Endothelial cell of umbilical vein (primary cell): ENCODE measurements around the gene TF. TPM values are rescaled to one million over a fixed set of nuclear protein-coding genes. Genes with fewer than 3 reads are reported as not detected.

Experiments
- BruUV-seq: library from RNA; stranded (reverse); fragments of 400-500 nt; replicated peaks from 2 replicates; lab custom pipeline; 2021; lab: Mats Ljungman, UMichigan
- CTCF ChIA-PET: fragments of 300-600, 350-600 bp; sonication (Branson Sonifier 250); formaldehyde crosslinking; loops from one replicate; lab custom pipeline; 2021; ENCODE audit warnings: antibody characterized with exemption, inconsistent platforms; lab: Charles Lee
- POLR2A ChIA-PET: fragments of 300-600, 350-600 bp; sonication (Branson Sonifier 250); formaldehyde crosslinking; loops from one replicate; lab custom pipeline; 2021; ENCODE audit warnings: antibody characterized with exemption, inconsistent platforms; lab: Charles Lee
- DNase-seq: peaks from one replicate; pipeline ENCODE4 v3.0.0-alpha.2; 2011; ENCODE audit warnings: low read depth, low spot score
- FAIRE-seq: peaks from 2 replicates; lab custom pipeline; 2011; peaks lifted over from hg19 to GRCh38; lab: Jason Lieb, UNC
- H2AFZ ChIP-seq: 2 replicates; pipeline ENCODE4 v1.6.0; 2012; ENCODE audit warnings: low read depth, low read length, control low read depth, inconsistent platforms
- H3K27ac ChIP-seq: 2 replicates; pipeline ENCODE4 v1.5.1; 2011; ENCODE audit warnings: low read depth, mild to moderate bottlenecking, control low read depth, low read length, moderate library complexity; ENCODE audit not compliant: insufficient read depth
- H3K27me3 ChIP-seq, 2 experiments: 2 replicates each; pipeline versions ENCODE4 v1.6.0 to v1.6.1; 2011; ENCODE audit warnings: low read length in 2 of 2, mixed read lengths in 1 of 2; ENCODE audit not compliant: control insufficient read depth in 2 of 2, insufficient read depth in 2 of 2
- H3K36me3 ChIP-seq, 2 experiments: 2 replicates in 1 of 2; 3 replicates in 1 of 2; pipeline ENCODE4 v1.5.1; 2011; ENCODE audit warnings: low read length in 2 of 2, mild to moderate bottlenecking in 1 of 2, moderate library complexity in 1 of 2; ENCODE audit not compliant: control insufficient read depth in 2 of 2, insufficient read depth in 2 of 2; ENCODE audit errors: extremely low read depth in 1 of 2
- H3K4me1 ChIP-seq: 3 replicates; pipeline ENCODE4 v1.5.1; 2011; ENCODE audit warnings: mild to moderate bottlenecking, low read length; ENCODE audit not compliant: control insufficient read depth, insufficient read depth; ENCODE audit errors: extremely low read depth
- H3K4me2 ChIP-seq: 2 replicates; pipeline ENCODE4 v1.6.1; 2011; ENCODE audit warnings: low read length, control low read depth, mixed read lengths; ENCODE audit not compliant: insufficient read depth
- H3K4me3 ChIP-seq, 3 experiments: fragments of 200-600 bp in 1 of 3; sonication (generic), shearing (Covaris generic) in 1 of 3; replicated peaks in 1 of 3; 2 replicates each; pipeline ENCODE4 v1.5.1; 2011 to 2016; ENCODE audit warnings: control low read depth in 3 of 3, low read length in 3 of 3, mild to moderate bottlenecking in 2 of 3, inconsistent platforms in 1 of 3, low read depth in 1 of 3, moderate library complexity in 1 of 3; ENCODE audit not compliant: insufficient read depth in 1 of 3
- H3K79me2 ChIP-seq: 2 replicates; pipeline ENCODE4 v1.6.0; 2012; ENCODE audit warnings: low read length, inconsistent platforms; ENCODE audit not compliant: control insufficient read depth, insufficient read depth
- H3K9ac ChIP-seq: replicated peaks from 2 replicates; pipeline ENCODE3; 2011; ENCODE audit warnings: low read length, control low read depth; ENCODE audit not compliant: insufficient read depth; ENCODE audit errors: extremely low read depth
- H3K9me1 ChIP-seq: replicated peaks from 3 replicates; pipeline ENCODE4 v1.6.0; 2011; ENCODE audit warnings: mild to moderate bottlenecking, low read length; ENCODE audit not compliant: control insufficient read depth, insufficient read depth; ENCODE audit errors: extremely low read depth
- H3K9me3 ChIP-seq: replicated peaks from 2 replicates; pipeline ENCODE4 v1.5.1; 2012; ENCODE audit warnings: low read length, inconsistent platforms; ENCODE audit not compliant: control insufficient read depth, insufficient read depth
- H4K20me1 ChIP-seq: replicated peaks from 2 replicates; pipeline ENCODE3; 2011; ENCODE audit warnings: mild to moderate bottlenecking, low read length; ENCODE audit not compliant: control insufficient read depth, insufficient read depth; ENCODE audit errors: extremely low read depth
- EZH2 ChIP-seq: IDR thresholded peaks from 2 replicates; pipeline ENCODE4 v1.6.1; 2012; ENCODE audit warnings: borderline replicate concordance, low read depth, mild to moderate bottlenecking, moderate library complexity, low read length, inconsistent platforms; ENCODE audit not compliant: severe bottlenecking
- FOS ChIP-seq: IDR thresholded peaks from 2 replicates; pipeline ENCODE4 v1.6.1; 2011; ENCODE audit warnings: mild to moderate bottlenecking, low read length, moderate library complexity, borderline replicate concordance; ENCODE audit not compliant: insufficient read depth
- GATA2 ChIP-seq: IDR thresholded peaks from 2 replicates; pipeline ENCODE4 v1.7.0; 2011; ENCODE audit warnings: low read depth, mild to moderate bottlenecking, moderate library complexity, mixed read lengths, low read length; ENCODE audit not compliant: insufficient read length, insufficient read depth
- JUN ChIP-seq: IDR thresholded peaks from 2 replicates; pipeline ENCODE4 v1.6.1; 2011; ENCODE audit warnings: borderline replicate concordance, low read depth; ENCODE audit not compliant: insufficient read length, insufficient read depth
- MYC ChIP-seq: IDR thresholded peaks from one replicate; pipeline ENCODE4 v1.6.1; 2011; ENCODE audit warnings: mild to moderate bottlenecking, low read depth, low read length
- POLR2A ChIP-seq: IDR thresholded peaks from 2 replicates; pipeline ENCODE4 v1.6.1; 2012; ENCODE audit warnings: low read depth, mild to moderate bottlenecking, control low read depth, low read length
- POLR2AphosphoS5 ChIP-seq: IDR thresholded peaks from 2 replicates; pipeline ENCODE4 v1.6.1; 2012; ENCODE audit warnings: low read depth, mild to moderate bottlenecking, control low read depth, low read length, moderate library complexity; ENCODE audit not compliant: insufficient read depth
- dilution Hi-C: fragments of 300-500 bp; cut with MboI; formaldehyde crosslinking; loops from one replicate; pipeline ENCODE4 v1.15.0; 2019; ENCODE audit warnings: low sequenced_read_pairs; ENCODE audit not compliant: extremely low pct_ligation_motif_present
- intact Hi-C: fragments of 100-400 bp; cut with micrococcal nuclease; formaldehyde crosslinking; loops from one replicate; pipeline ENCODE4 v1.10.0; 2022
- polyA plus RNA-seq, 4 experiments: library from polyadenylated mRNA; depleted of rRNA in 3 of 4; stranded (reverse) in 3 of 4; unstranded in 1 of 4; fragments of >200 nt; gene quantifications; 2 replicates each; pipeline versions ENCODE4 v1.2.1 to v1.2.3, GENCODE V29; 2011 to 2012; ENCODE audit warnings: missing spikeins in 1 of 4
- total RNA-seq: library from RNA; stranded (reverse); gene quantifications from 2 replicates; pipeline ENCODE4 v1.2.3, GENCODE V29; 2021
- TF ChIP-seq, protein P1 (sequence below): IDR thresholded peaks from 2 replicates; pipeline ENCODE4 v1.6.1; 2011; ENCODE audit not compliant: insufficient read depth, insufficient read length
- TF ChIP-seq, protein P2 (sequence below), 2 donors: IDR thresholded peaks; 1 replicate in 1 of 2; 2 replicates in 1 of 2; pipeline ENCODE4 v1.5.1; 2011; ENCODE audit warnings: low read length in 2 of 2, mild to moderate bottlenecking in 2 of 2, moderate library complexity in 2 of 2, control low read depth in 1 of 2, inconsistent platforms in 1 of 2, low read depth in 1 of 2; ENCODE audit not compliant: insufficient read depth in 1 of 2; ENCODE audit errors: extremely low read depth in 1 of 2

The TF gene
- total and polyA plus RNA-seq, 2 donors (not counting 3 experiments of a cell fraction or from before 2014, with no cell fraction given), result 0.32 to 0.69 TPM

DNA sequence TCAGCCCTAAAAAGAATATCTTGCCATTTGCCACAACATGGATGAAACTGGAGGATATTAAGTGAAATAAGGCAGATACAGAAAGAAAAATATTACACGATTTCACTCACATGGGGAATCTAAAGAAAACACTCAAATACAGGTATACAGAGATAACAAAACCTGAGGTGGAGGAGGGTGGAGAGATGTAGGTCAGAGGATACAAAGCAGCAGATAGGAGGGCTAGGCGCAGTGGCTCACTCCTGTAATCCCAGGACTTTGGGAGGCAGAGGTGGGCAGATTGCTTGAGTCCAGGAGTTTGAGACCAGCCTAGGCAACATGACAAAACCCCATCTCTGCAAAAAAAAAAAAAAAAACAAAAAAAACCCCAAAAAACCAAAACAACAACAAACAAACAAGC lies 36.3 kb downstream of the TF start:
- no peaks in the 10 kb centered on the region for H3K9me1 ChIP-seq
- dilution Hi-C loops (no loop called here), intact Hi-C loops (no loop called here)
- H2AFZ ChIP-seq, result no peak overlapping the region
- BruUV-seq, result no TSS peak
- no peaks in the 10 kb centered on the region for H4K20me1 ChIP-seq
- no peaks in the 10 kb centered on the region for H3K79me2 ChIP-seq
- H3K27ac ChIP-seq, result no peak overlapping the region
- FAIRE-seq, result no peak
- ChIA-PET POLR2A (no interaction called here), CTCF (no interaction called here)
- H3K9ac ChIP-seq, result no peak overlapping the region
- H3K9me3 ChIP-seq, result no peaks in the 10 kb centered on the region
- no peaks in the 10 kb centered on the region for H3K36me3 ChIP-seq
- H3K27me3 ChIP-seq, result peaks cover 1 to 15% of the 10 kb centered on the region in 2 experiments
- no peak for DNase-seq
- no peaks in the 10 kb centered on the region for H3K4me1 ChIP-seq
- no peak overlapping the region for H3K4me3 ChIP-seq
- no peak overlapping the region for H3K4me2 ChIP-seq
- TF ChIP-seq MYC, result no peak
- TF ChIP-seq JUN, result no peak
- TF ChIP-seq GATA2, result no peak
- TF ChIP-seq, protein P1, sequence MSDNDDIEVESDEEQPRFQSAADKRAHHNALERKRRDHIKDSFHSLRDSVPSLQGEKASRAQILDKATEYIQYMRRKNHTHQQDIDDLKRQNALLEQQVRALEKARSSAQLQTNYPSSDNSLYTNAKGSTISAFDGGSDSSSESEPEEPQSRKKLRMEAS, result no peak

DNA sequence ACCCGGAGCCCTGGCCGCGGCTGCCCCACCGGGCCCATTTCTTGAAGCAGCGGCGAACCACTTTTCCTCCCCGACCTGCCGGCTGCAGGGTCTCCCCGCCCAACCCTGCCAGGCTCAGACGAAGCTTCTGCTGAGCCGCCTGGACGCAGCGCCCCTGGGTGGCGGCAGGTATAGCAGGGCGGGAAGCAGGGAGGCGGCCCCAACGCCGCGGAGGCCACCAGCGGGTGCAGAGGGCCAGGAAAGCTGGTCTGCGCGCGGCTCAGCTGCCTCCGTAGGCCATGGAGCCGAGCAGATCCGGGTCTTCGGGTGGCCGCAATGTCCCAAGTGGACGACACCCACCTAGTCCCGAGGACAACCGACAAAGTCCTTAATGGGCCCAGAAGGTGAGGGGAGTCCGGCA lies 37.6 kb downstream of the TF start:
- Histone ChIP-seq H3K79me2 (no peaks in the 10 kb centered on the region), H2AFZ (no peak overlapping the region), H3K36me3 (no peaks in the 10 kb centered on the region), H3K27ac (no peak overlapping the region), H3K4me2 (no peak overlapping the region), H3K9ac (no peak overlapping the region), H3K4me3 (no peak overlapping the region), H3K9me1 (no peaks in the 10 kb centered on the region), H3K4me1 (no peaks in the 10 kb centered on the region), H3K9me3 (no peaks in the 10 kb centered on the region), H3K27me3 (peaks cover 1 to 13% of the 10 kb centered on the region in 2 experiments), H4K20me1 (no peaks in the 10 kb centered on the region)
- intact Hi-C loops (no loop called here), dilution Hi-C loops (no loop called here)
- no peak for DNase-seq
- ChIA-PET POLR2A (no interaction called here), CTCF (interaction anchor here (0.6 kb wide), 1 partner anchor 1055 kb away, joined by 3 read pairs; no protein-coding TSS in a partner anchor)
- TF ChIP-seq FOS (no peak), EZH2 (no peak), POLR2A (no peak), POLR2AphosphoS5 (no peak), GATA2 (no peak), JUN (no peak), MYC (no peak)
- TF ChIP-seq, protein P2, sequence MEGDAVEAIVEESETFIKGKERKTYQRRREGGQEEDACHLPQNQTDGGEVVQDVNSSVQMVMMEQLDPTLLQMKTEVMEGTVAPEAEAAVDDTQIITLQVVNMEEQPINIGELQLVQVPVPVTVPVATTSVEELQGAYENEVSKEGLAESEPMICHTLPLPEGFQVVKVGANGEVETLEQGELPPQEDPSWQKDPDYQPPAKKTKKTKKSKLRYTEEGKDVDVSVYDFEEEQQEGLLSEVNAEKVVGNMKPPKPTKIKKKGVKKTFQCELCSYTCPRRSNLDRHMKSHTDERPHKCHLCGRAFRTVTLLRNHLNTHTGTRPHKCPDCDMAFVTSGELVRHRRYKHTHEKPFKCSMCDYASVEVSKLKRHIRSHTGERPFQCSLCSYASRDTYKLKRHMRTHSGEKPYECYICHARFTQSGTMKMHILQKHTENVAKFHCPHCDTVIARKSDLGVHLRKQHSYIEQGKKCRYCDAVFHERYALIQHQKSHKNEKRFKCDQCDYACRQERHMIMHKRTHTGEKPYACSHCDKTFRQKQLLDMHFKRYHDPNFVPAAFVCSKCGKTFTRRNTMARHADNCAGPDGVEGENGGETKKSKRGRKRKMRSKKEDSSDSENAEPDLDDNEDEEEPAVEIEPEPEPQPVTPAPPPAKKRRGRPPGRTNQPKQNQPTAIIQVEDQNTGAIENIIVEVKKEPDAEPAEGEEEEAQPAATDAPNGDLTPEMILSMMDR (IDR thresholded peaks at IDR 0.05; ENCODE audit: extremely low read depth in 1 of 2, insufficient read depth in 1 of 2, low read depth in 1 of 2, low read length in 2 of 2), result no peak
- TF ChIP-seq, protein P1, result no peak
- BruUV-seq, result no TSS peak
- FAIRE-seq, result no peak
